Measurements from ENCODE around the gene DDI1. TPM values are rescaled to one million over a fixed set of nuclear protein-coding genes. Genes with fewer than 3 reads are reported as not detected.

The DDI1 gene
- total RNA-seq, 4 donors from 2014 or later: not detected

- no peak for DNase-seq (ENCODE audit: low spot score)
- no peak for TF ChIP-seq CTCF (IDR thresholded peaks at IDR 0.05)
- ATAC-seq (ENCODE audit: low FRiP score): no peak
Observed at GRCh38 chr11:104075091-104075490, 38.7 kb downstream of the DDI1 start.

- ATAC-seq (ENCODE audit: low FRiP score) (no peak), DNase-seq (ENCODE audit: low spot score) (no peak)
- no peak for TF ChIP-seq CTCF (IDR thresholded peaks at IDR 0.05)
Observed at GRCh38 chr11:104075706-104076105, 39.3 kb downstream of the DDI1 start.

GRCh38 chr11:104076455-104076854 is 40.0 kb downstream of the DDI1 start:
- no peak for TF ChIP-seq CTCF (IDR thresholded peaks at IDR 0.05)
- DNase-seq (ENCODE audit: low spot score) (no peak), ATAC-seq (ENCODE audit: low FRiP score) (no peak)

GRCh38 chr11:104078245-104078644 is 41.8 kb downstream of the DDI1 start:
- TF ChIP-seq CTCF (IDR thresholded peaks at IDR 0.05): no peak
- DNase-seq (ENCODE audit: low spot score): no peak
- ATAC-seq (ENCODE audit: low FRiP score): no peak

- no peak for TF ChIP-seq CTCF (IDR thresholded peaks at IDR 0.05)
- DNase-seq (ENCODE audit: low spot score): no peak
- ATAC-seq (ENCODE audit: low FRiP score): no peak
Observed at GRCh38 chr11:104078995-104079394, 42.6 kb downstream of the DDI1 start.

GRCh38 chr11:104086621-104087020 is 50.2 kb downstream of the DDI1 start:
- no peak for ATAC-seq (ENCODE audit: low FRiP score)
- TF ChIP-seq CTCF (IDR thresholded peaks at IDR 0.05): no peak
- no peak for DNase-seq (ENCODE audit: low spot score)

Other genes starting within 250 kb of the DDI1 start
- gene PDGFD, start 127.5 kb downstream of the DDI1 start, total RNA-seq: 10 to 100 TPM; 11.3 to 63.1 (median 38.9) TPM